Liver (tissue), 3 donors: ENCODE results near the gene HSD17B11.

ENCODE experiments used
- EGR1 ChIP-seq, 2 donors: IDR thresholded peaks; 2 replicates each; pipeline ENCODE4 v1.6.1; 2016 to 2018; ENCODE audit warnings: antibody characterized with exemption in 2 of 2, low read depth in 2 of 2
- FOXA1 ChIP-seq: IDR thresholded peaks from 2 replicates; pipeline ENCODE4 v1.6.1; 2016; ENCODE audit warnings: antibody characterized with exemption
- GABPA ChIP-seq, 2 donors: IDR thresholded peaks in 1 of 2; conservative IDR thresholded peaks in 1 of 2; 2 replicates each; pipeline ENCODE4 v1.6.1; 2016; ENCODE audit warnings: antibody characterized with exemption in 2 of 2, mild to moderate bottlenecking in 1 of 2, moderate library complexity in 1 of 2
- JUND ChIP-seq, 2 donors: IDR thresholded peaks; 2 replicates each; pipeline ENCODE4 v1.6.1; 2016; ENCODE audit warnings: antibody characterized with exemption in 2 of 2
- RAD21 ChIP-seq, 2 donors: IDR thresholded peaks; 2 replicates each; pipeline ENCODE4 v1.6.1; 2016; ENCODE audit warnings: antibody characterized with exemption in 2 of 2, mild to moderate bottlenecking in 2 of 2
- RXRA ChIP-seq, 2 donors: IDR thresholded peaks; 2 replicates each; pipeline ENCODE4 v1.6.1; 2017 to 2018; ENCODE audit warnings: antibody characterized with exemption in 2 of 2, mild to moderate bottlenecking in 1 of 2
- TAF1 ChIP-seq: conservative IDR thresholded peaks from 2 replicates; pipeline ENCODE4 v1.6.1; 2016; ENCODE audit warnings: antibody characterized with exemption, mild to moderate bottlenecking
- YY1 ChIP-seq: IDR thresholded peaks from 2 replicates; pipeline ENCODE4 v1.6.1; 2016; ENCODE audit warnings: antibody characterized with exemption, mild to moderate bottlenecking
- ZBTB33 ChIP-seq: IDR thresholded peaks from 2 replicates; pipeline ENCODE4 v1.6.1; 2016; ENCODE audit warnings: antibody characterized with exemption
- TF ChIP-seq, protein P1 (sequence below): IDR thresholded peaks from 2 replicates; pipeline ENCODE4 v1.6.1; 2016; ENCODE audit warnings: antibody characterized with exemption
- TF ChIP-seq, protein P2 (sequence below): fragments of 150-350 bp; IDR thresholded peaks from 2 replicates; pipeline ENCODE4 v1.5.1; 2017; ENCODE audit warnings: improper control_type of control experiment, low read depth, low read length; ENCODE audit not compliant: missing input control
- TF ChIP-seq, protein P3 (sequence below): IDR thresholded peaks from 2 replicates; pipeline ENCODE4 v1.6.1; 2016; ENCODE audit warnings: antibody characterized with exemption, mild to moderate bottlenecking
- TF ChIP-seq, protein P4 (sequence below): IDR thresholded peaks from 2 replicates; pipeline ENCODE4 v1.6.1; 2016; ENCODE audit warnings: antibody characterized with exemption
- donor health status: healthy.
- donor health status: healthy.

- TF ChIP-seq, protein P1, sequence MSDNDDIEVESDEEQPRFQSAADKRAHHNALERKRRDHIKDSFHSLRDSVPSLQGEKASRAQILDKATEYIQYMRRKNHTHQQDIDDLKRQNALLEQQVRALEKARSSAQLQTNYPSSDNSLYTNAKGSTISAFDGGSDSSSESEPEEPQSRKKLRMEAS = no peak
- TF ChIP-seq, protein P2, sequence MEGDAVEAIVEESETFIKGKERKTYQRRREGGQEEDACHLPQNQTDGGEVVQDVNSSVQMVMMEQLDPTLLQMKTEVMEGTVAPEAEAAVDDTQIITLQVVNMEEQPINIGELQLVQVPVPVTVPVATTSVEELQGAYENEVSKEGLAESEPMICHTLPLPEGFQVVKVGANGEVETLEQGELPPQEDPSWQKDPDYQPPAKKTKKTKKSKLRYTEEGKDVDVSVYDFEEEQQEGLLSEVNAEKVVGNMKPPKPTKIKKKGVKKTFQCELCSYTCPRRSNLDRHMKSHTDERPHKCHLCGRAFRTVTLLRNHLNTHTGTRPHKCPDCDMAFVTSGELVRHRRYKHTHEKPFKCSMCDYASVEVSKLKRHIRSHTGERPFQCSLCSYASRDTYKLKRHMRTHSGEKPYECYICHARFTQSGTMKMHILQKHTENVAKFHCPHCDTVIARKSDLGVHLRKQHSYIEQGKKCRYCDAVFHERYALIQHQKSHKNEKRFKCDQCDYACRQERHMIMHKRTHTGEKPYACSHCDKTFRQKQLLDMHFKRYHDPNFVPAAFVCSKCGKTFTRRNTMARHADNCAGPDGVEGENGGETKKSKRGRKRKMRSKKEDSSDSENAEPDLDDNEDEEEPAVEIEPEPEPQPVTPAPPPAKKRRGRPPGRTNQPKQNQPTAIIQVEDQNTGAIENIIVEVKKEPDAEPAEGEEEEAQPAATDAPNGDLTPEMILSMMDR = no peak
- TF ChIP-seq, protein P3, sequence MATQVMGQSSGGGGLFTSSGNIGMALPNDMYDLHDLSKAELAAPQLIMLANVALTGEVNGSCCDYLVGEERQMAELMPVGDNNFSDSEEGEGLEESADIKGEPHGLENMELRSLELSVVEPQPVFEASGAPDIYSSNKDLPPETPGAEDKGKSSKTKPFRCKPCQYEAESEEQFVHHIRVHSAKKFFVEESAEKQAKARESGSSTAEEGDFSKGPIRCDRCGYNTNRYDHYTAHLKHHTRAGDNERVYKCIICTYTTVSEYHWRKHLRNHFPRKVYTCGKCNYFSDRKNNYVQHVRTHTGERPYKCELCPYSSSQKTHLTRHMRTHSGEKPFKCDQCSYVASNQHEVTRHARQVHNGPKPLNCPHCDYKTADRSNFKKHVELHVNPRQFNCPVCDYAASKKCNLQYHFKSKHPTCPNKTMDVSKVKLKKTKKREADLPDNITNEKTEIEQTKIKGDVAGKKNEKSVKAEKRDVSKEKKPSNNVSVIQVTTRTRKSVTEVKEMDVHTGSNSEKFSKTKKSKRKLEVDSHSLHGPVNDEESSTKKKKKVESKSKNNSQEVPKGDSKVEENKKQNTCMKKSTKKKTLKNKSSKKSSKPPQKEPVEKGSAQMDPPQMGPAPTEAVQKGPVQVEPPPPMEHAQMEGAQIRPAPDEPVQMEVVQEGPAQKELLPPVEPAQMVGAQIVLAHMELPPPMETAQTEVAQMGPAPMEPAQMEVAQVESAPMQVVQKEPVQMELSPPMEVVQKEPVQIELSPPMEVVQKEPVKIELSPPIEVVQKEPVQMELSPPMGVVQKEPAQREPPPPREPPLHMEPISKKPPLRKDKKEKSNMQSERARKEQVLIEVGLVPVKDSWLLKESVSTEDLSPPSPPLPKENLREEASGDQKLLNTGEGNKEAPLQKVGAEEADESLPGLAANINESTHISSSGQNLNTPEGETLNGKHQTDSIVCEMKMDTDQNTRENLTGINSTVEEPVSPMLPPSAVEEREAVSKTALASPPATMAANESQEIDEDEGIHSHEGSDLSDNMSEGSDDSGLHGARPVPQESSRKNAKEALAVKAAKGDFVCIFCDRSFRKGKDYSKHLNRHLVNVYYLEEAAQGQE = no peak
- TF ChIP-seq ZBTB33 (no peak), JUND (IDR thresholded peaks at IDR 0.05) (no peak), YY1 (no peak), GABPA (IDR thresholded peaks at IDR 0.05 in 1 of 2, conservative IDR thresholded peaks at IDR 0.05 in 1 of 2) (no peak), TAF1 (no peak), RXRA (IDR thresholded peaks at IDR 0.05) (no peak), FOXA1 (no peak), EGR1 (IDR thresholded peaks at IDR 0.05; ENCODE audit: low read depth in 2 of 2) (no peak), RAD21 (IDR thresholded peaks at IDR 0.05) (no peak)
- TF ChIP-seq, protein P4, sequence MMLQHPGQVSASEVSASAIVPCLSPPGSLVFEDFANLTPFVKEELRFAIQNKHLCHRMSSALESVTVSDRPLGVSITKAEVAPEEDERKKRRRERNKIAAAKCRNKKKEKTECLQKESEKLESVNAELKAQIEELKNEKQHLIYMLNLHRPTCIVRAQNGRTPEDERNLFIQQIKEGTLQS = no peak
These were observed 45.8 kb downstream of the HSD17B11 start for GRCh38 chr4:87345139-87345538.
